ENCODE measurements around the gene NLRX1. TPM values are rescaled to one million over a fixed set of nuclear protein-coding genes. Genes with fewer than 3 reads are reported as not detected.
"Not testable (repeated sequence)": the region's sequence is repeated elsewhere in the genome, so short reads cannot be mapped to it uniquely, and the experiment has no call there.

The NLRX1 gene
- total RNA-seq, 1 experiment from 2014 or later = 21.4 TPM

DNA sequence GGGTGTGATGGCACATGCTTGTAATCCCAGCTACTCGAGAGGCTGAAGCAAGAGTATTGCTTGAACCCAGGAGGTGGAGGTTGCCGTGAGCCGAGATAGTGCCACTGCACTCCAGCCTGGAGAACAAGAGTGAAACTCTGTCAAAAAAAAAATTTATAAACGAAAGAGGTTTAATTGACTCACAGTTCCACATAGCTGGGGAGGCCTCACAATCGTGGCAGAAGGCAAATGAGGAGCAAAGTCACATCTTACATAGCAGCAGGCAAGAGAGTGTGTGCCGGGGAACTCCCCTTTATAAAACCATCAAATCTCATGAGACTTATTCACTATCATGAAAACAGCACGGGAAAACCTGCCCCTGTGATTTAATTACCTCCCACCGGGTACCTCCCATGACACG lies 15.9 kb downstream of the NLRX1 start:
- H4K20me1 ChIP-seq (ENCODE audit: insufficient read depth); H2AFZ ChIP-seq (ENCODE audit: low read depth, low read length, poor library complexity, severe bottlenecking); H3K4me2 ChIP-seq (ENCODE audit: low read length); ATAC-seq; POLR2A ChIA-PET; H3K79me2 ChIP-seq (ENCODE audit: insufficient read depth, low read length); H3K27ac ChIP-seq (ENCODE audit: low read depth, low read length); H3K9me2 ChIP-seq (ENCODE audit: insufficient read depth); DNase-seq (ENCODE audit: low read depth, low spot score); H3K4me1 ChIP-seq (ENCODE audit: control insufficient read depth in 1 of 2, insufficient read depth in 2 of 2, low read length in 2 of 2); RAD21 ChIA-PET (ENCODE audit: low non-redundant PET in 1 of 2, low total read pairs in 2 of 2, uncharacterized antibody in 2 of 2, unreplicated experiment in 2 of 2); BruUV-seq (replicated peaks); H3K36me3 ChIP-seq (ENCODE audit: control insufficient read depth in 1 of 2, insufficient read depth in 2 of 2, low read length in 2 of 2); intact Hi-C loops (cut with micrococcal nuclease); H3K9ac ChIP-seq (ENCODE audit: low read length); H3K4me3 ChIP-seq (replicated peaks in 1 of 2; ENCODE audit: low read depth in 1 of 2, low read length in 2 of 2); H3K9me3 ChIP-seq (ENCODE audit: control insufficient read depth in 1 of 2, insufficient read depth in 1 of 2, low read depth in 1 of 2, low read length in 2 of 2); CTCF ChIA-PET; H3K27me3 ChIP-seq (ENCODE audit: insufficient read depth, low read length): not testable (repeated sequence)

DNA sequence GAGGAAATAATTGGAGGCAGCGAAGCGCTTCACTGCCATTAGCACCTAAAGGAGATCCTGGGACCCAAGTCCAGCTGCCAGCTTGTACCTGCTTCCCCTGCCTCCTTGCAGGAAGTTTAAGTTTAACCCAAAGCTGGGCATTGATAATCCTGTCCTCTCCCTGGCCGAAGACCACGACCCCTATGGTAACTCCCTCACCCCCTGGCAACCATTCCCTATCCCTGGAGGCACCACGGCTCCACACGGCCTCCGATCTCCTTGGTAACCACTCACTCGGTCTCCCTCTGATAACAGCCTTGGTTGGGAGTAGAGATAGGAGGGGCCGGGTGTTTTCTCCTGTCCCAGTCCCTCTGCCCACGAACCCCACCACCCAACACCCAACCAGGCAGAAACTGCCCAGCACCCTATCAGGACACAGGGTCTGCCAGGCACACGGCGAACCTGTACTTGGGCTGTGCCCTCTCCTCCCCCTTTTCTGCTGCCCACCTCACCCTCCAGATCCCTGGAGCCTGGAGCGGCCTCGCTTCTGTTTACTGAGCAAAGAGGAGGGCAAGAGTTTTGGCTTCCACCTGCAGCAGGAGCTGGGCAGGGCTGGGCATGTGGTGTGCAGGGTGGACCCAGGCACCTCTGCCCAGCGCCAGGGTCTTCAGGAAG lies 17.6 kb downstream of the NLRX1 start:
- no peaks in the 10 kb centered on the region for H3K79me2 ChIP-seq (ENCODE audit: insufficient read depth, low read length)
- CTCF ChIA-PET = no interaction called here
- no peaks in the 10 kb centered on the region for H3K27me3 ChIP-seq (ENCODE audit: insufficient read depth, low read length)
- no peaks in the 10 kb centered on the region for H3K36me3 ChIP-seq (ENCODE audit: control insufficient read depth in 1 of 2, insufficient read depth in 2 of 2, low read length in 2 of 2)
- TF ChIP-seq ZFX (IDR thresholded peaks at IDR 0.05) (no peak), FOSL1 (IDR thresholded peaks at IDR 0.05; ENCODE audit: low read depth) (no peak), SRF (IDR thresholded peaks at IDR 0.05; ENCODE audit: low read depth) (no peak), ZNF274 (IDR thresholded peaks at IDR 0.05; ENCODE audit: low read depth, low read length) (no peak), EZH2 (IDR thresholded peaks at IDR 0.05) (no peak)
- TF ChIP-seq, protein P1, sequence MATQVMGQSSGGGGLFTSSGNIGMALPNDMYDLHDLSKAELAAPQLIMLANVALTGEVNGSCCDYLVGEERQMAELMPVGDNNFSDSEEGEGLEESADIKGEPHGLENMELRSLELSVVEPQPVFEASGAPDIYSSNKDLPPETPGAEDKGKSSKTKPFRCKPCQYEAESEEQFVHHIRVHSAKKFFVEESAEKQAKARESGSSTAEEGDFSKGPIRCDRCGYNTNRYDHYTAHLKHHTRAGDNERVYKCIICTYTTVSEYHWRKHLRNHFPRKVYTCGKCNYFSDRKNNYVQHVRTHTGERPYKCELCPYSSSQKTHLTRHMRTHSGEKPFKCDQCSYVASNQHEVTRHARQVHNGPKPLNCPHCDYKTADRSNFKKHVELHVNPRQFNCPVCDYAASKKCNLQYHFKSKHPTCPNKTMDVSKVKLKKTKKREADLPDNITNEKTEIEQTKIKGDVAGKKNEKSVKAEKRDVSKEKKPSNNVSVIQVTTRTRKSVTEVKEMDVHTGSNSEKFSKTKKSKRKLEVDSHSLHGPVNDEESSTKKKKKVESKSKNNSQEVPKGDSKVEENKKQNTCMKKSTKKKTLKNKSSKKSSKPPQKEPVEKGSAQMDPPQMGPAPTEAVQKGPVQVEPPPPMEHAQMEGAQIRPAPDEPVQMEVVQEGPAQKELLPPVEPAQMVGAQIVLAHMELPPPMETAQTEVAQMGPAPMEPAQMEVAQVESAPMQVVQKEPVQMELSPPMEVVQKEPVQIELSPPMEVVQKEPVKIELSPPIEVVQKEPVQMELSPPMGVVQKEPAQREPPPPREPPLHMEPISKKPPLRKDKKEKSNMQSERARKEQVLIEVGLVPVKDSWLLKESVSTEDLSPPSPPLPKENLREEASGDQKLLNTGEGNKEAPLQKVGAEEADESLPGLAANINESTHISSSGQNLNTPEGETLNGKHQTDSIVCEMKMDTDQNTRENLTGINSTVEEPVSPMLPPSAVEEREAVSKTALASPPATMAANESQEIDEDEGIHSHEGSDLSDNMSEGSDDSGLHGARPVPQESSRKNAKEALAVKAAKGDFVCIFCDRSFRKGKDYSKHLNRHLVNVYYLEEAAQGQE (IDR thresholded peaks at IDR 0.05; ENCODE audit: low read depth) = no peak
- POLR2A ChIA-PET = interaction anchor here (0.7 kb wide), 1 partner anchor 691 kb away, joined by 3 read pairs; no protein-coding TSS in a partner anchor
- no peak overlapping the region for H3K27ac ChIP-seq (ENCODE audit: low read depth, low read length)
- intact Hi-C loops (cut with micrococcal nuclease) = no loop called here
- RAD21 ChIA-PET (ENCODE audit: low non-redundant PET in 1 of 2, low total read pairs in 2 of 2, uncharacterized antibody in 2 of 2, unreplicated experiment in 2 of 2) = no interaction called here
- no peak overlapping the region for H3K4me3 ChIP-seq (replicated peaks in 1 of 2; ENCODE audit: low read depth in 1 of 2, low read length in 2 of 2)
- BruUV-seq (replicated peaks) = no TSS peak
- H4K20me1 ChIP-seq (ENCODE audit: insufficient read depth) = no peaks in the 10 kb centered on the region
- H2AFZ ChIP-seq (ENCODE audit: low read depth, low read length, poor library complexity, severe bottlenecking) = no peak overlapping the region
- ATAC-seq (no peak), DNase-seq (ENCODE audit: low read depth, low spot score) (no peak)
- peaks cover 4 to 11% of the 10 kb centered on the region in 2 experiments; a peak in 3 of 4 replicates for H3K4me1 ChIP-seq (ENCODE audit: control insufficient read depth in 1 of 2, insufficient read depth in 2 of 2, low read length in 2 of 2)
- H3K4me2 ChIP-seq (ENCODE audit: low read length) = no peak overlapping the region
- no peaks in the 10 kb centered on the region for H3K9me3 ChIP-seq (ENCODE audit: control insufficient read depth in 1 of 2, insufficient read depth in 1 of 2, low read depth in 1 of 2, low read length in 2 of 2)
- H3K9me2 ChIP-seq (ENCODE audit: insufficient read depth) = no peaks in the 10 kb centered on the region
- no peak overlapping the region for H3K9ac ChIP-seq (ENCODE audit: low read length)

Measured in HCT116 (cell line).